ENCODE measurements around the gene NBEAL1.
"Not testable (repeated sequence)": the region's sequence is repeated elsewhere in the genome, so short reads cannot be mapped to it uniquely, and the experiment has no call there.

NBEAL1 gene

GRCh38 chr2:202990501-202990900 is 24.2 kb upstream of the NBEAL1 start:
- no peak for DNase-seq (ENCODE audit: extremely low spot score)
- TF ChIP-seq CTCF (IDR thresholded peaks at IDR 0.05; ENCODE audit: control extremely low read depth, extremely low read depth, low read depth, missing control alignments) = no peak
- ChIA-PET POLR2A (no interaction called here), CTCF (interaction anchor here (1.7 kb wide), 1 partner anchor 15 kb away, joined by 3 read pairs; no protein-coding TSS in a partner anchor)

GRCh38 chr2:202997113-202997512 is 17.6 kb upstream of the NBEAL1 start:
- POLR2A ChIA-PET; DNase-seq (ENCODE audit: extremely low spot score); CTCF ChIA-PET: not testable (repeated sequence)

- CTCF ChIA-PET = interaction anchor here (1.0 to 2.6 kb wide), 5 partner anchors 9 to 57 kb away, joined by 3 to 7 read pairs (median 5); no protein-coding TSS in a partner anchor
- TF ChIP-seq CTCF (IDR thresholded peaks at IDR 0.05; ENCODE audit: control extremely low read depth, extremely low read depth, low read depth, missing control alignments) = no peak
- POLR2A ChIA-PET = no interaction called here
- no peak for DNase-seq (ENCODE audit: extremely low spot score)
Observed at GRCh38 chr2:203002054-203002821, 12.4 kb upstream of the NBEAL1 start.

GRCh38 chr2:203003716-203004115 is 11.0 kb upstream of the NBEAL1 start:
- DNase-seq (ENCODE audit: extremely low spot score) = no peak
- POLR2A ChIA-PET = no interaction called here
- no peak for TF ChIP-seq CTCF (IDR thresholded peaks at IDR 0.05; ENCODE audit: control extremely low read depth, extremely low read depth, low read depth, missing control alignments)
- CTCF ChIA-PET = no interaction called here

- no peak for TF ChIP-seq CTCF (IDR thresholded peaks at IDR 0.05; ENCODE audit: control extremely low read depth, extremely low read depth, low read depth, missing control alignments)
- no peak for DNase-seq (ENCODE audit: extremely low spot score)
- CTCF ChIA-PET = interaction anchor here (1.5 to 1.8 kb wide), 3 partner anchors 13 to 19 kb away, joined by 3 to 7 read pairs (median 5); no protein-coding TSS in a partner anchor
- POLR2A ChIA-PET = no interaction called here
Observed at GRCh38 chr2:203016716-203017115, 2.0 kb downstream of the NBEAL1 start.

- no peak for DNase-seq (ENCODE audit: extremely low spot score)
- TF ChIP-seq CTCF (IDR thresholded peaks at IDR 0.05; ENCODE audit: control extremely low read depth, extremely low read depth, low read depth, missing control alignments) = no peak
- CTCF ChIA-PET = interaction anchor here (1.1 to 1.8 kb wide), 5 partner anchors 9 to 106 kb away, joined by 3 to 7 read pairs (median 4); partner anchors contain the start of genes CARF and WDR12
- POLR2A ChIA-PET = no interaction called here
Observed at GRCh38 chr2:203018181-203018580, 3.5 kb downstream of the NBEAL1 start.

GRCh38 chr2:203019142-203019541 is 4.5 kb downstream of the NBEAL1 start:
- no peak for TF ChIP-seq CTCF (IDR thresholded peaks at IDR 0.05; ENCODE audit: control extremely low read depth, extremely low read depth, low read depth, missing control alignments)
- POLR2A ChIA-PET = no interaction called here
- CTCF ChIA-PET = interaction anchor here (1.1 to 1.5 kb wide), 2 partner anchors 10 to 107 kb away, joined by 3 to 4 read pairs; partner anchors contain the start of genes CARF and WDR12
- no peak for DNase-seq (ENCODE audit: extremely low spot score)

Measured in GM10248 (cell line).